GM23248 (cell line): Measurements from ENCODE around the gene ARHGAP26. TPM values are rescaled to one million over a fixed set of nuclear protein-coding genes. Genes with fewer than 3 reads are reported as not detected.
A peak's percentile ranks its signal among the peaks of the same experiment; 100 is the strongest.

ENCODE experiments used
- DNase-seq: peaks from one replicate; pipeline ENCODE4 v3.0.0-alpha.2; 2015
- H2AFZ ChIP-seq: fragments of 200-600 bp; sonication (generic); 2 replicates; pipeline ENCODE4 v1.6.1; 2016; ENCODE audit warnings: antibody characterized with exemption
- H3F3A ChIP-seq: fragments of 200-600 bp; sonication (generic); 2 replicates; pipeline ENCODE4 v1.6.1; 2016; ENCODE audit warnings: mild to moderate bottlenecking, antibody characterized with exemption, mixed run types; ENCODE audit not compliant: insufficient read depth
- H3K27ac ChIP-seq: fragments of 200-600 bp; sonication (generic); 2 replicates; pipeline ENCODE4 v1.5.1; 2016; ENCODE audit warnings: mild to moderate bottlenecking
- H3K27me3 ChIP-seq: fragments of 200-600 bp; sonication (generic); replicated peaks from 2 replicates; pipeline ENCODE4 v1.6.1; 2016; ENCODE audit warnings: mild to moderate bottlenecking; ENCODE audit not compliant: insufficient read depth
- H3K36me3 ChIP-seq: fragments of 200-600 bp; sonication (generic); 2 replicates; pipeline ENCODE4 v1.6.1; 2016; ENCODE audit warnings: low read depth, mild to moderate bottlenecking
- H3K4me1 ChIP-seq: fragments of 200-600 bp; sonication (generic); 2 replicates; pipeline ENCODE4 v1.6.1; 2016; ENCODE audit warnings: mild to moderate bottlenecking; ENCODE audit not compliant: insufficient read depth
- H3K4me2 ChIP-seq: fragments of 200-600 bp; sonication (generic); one replicate; pipeline ENCODE4 v1.6.1; 2016; ENCODE audit warnings: mild to moderate bottlenecking; ENCODE audit not compliant: unreplicated experiment
- H3K4me3 ChIP-seq: fragments of 200-600 bp; sonication (generic); 2 replicates; pipeline ENCODE4 v1.5.1; 2016; ENCODE audit warnings: mild to moderate bottlenecking
- H3K79me2 ChIP-seq: fragments of 200-600 bp; sonication (generic); 2 replicates; pipeline ENCODE4 v1.6.1; 2016; ENCODE audit warnings: mild to moderate bottlenecking; ENCODE audit not compliant: insufficient read depth
- H3K9ac ChIP-seq: fragments of 200-600 bp; sonication (generic); 2 replicates; pipeline ENCODE4 v1.6.1; 2016; ENCODE audit warnings: mild to moderate bottlenecking
- H3K9me2 ChIP-seq: fragments of 200-600 bp; sonication (generic); 2 replicates; pipeline ENCODE4 v1.6.1; 2016; ENCODE audit warnings: mixed run types, mild to moderate bottlenecking, moderate library complexity; ENCODE audit not compliant: insufficient read depth
- H3K9me3 ChIP-seq: fragments of 200-600 bp; sonication (generic); one replicate; pipeline ENCODE4 v1.6.1; 2017; ENCODE audit warnings: low read depth
- H4K20me1 ChIP-seq: fragments of 200-600 bp; sonication (generic); 2 replicates; pipeline ENCODE4 v1.6.0; 2016; ENCODE audit not compliant: insufficient read depth
- EZH2 ChIP-seq: fragments of 200-600 bp; sonication (generic); IDR thresholded peaks from 2 replicates; pipeline ENCODE4 v1.6.1; 2018; ENCODE audit warnings: antibody characterized with exemption, mild to moderate bottlenecking; ENCODE audit not compliant: insufficient read depth, poor library complexity, severe bottlenecking
- EZH2phosphoT487 ChIP-seq: fragments of 200-600 bp; sonication (generic); IDR thresholded peaks from 2 replicates; pipeline ENCODE4 v1.6.1; 2018; ENCODE audit warnings: antibody characterized with exemption, moderate library complexity, mild to moderate bottlenecking, low read depth; ENCODE audit not compliant: insufficient read depth
- WGBS, 2 experiments: methylation state at CpG; one replicate each; pipeline ENCODE4 v1.1.6; 2015 to 2017; ENCODE audit warnings: low lambda C conversion rate in 2 of 2, low coverage in 1 of 2; ENCODE audit errors: missing lambda C conversion rate in 2 of 2; 5-methylcytosine and 5-hydroxymethylcytosine counted together
- in situ Hi-C: fragments of 300-500 bp; cut with MboI; formaldehyde crosslinking; loops from 2 replicates; pipeline ENCODE4 v1.15.0; 2020
- polyA plus RNA-seq: library from polyadenylated mRNA; unstranded; fragments of >200 nt; fragmentation: Nextera tagmentation; extraction: Ambion mirVana; gene quantifications from 2 replicates; pipeline ENCODE4 v1.2.1, GENCODE V29; 2016
- total RNA-seq: library from RNA; depleted of rRNA; stranded (reverse); fragments of >200 nt; shearing (Covaris generic); gene quantifications from 2 replicates; pipeline ENCODE4 v1.2.3, GENCODE V29; 2014

Gene ARHGAP26
- total and polyA plus RNA-seq, 2 experiments from 2014 or later, result 1.6 to 1.7 TPM

DNA sequence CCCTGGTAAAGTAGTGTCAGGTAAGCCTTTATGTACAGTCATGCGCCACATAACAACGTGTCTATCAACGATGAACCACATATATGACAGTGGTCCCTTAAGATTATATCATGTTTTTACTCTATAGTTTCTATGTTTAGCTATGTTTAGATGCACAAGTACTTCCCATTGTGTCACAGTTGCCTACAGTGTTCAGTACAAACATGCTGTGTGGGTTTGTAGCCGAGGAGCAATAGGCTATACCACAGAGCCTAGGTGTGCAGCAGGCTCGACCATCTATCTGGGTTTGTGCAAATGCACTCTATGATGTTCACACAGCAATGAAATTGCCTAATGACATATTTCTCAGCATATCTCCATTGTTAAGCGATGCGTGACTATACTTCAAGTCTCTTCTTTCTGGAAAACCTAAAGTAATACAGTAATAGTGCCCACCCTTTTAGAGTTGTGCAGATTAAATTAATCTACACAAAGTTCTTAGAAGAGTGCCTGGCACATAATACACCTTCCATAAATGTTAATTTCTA is 295.9 kb downstream of the ARHGAP26 start:
- peak overlapping the region; percentile 47; the same call in 1 of the 2 replicates for H3K9ac ChIP-seq

DNA sequence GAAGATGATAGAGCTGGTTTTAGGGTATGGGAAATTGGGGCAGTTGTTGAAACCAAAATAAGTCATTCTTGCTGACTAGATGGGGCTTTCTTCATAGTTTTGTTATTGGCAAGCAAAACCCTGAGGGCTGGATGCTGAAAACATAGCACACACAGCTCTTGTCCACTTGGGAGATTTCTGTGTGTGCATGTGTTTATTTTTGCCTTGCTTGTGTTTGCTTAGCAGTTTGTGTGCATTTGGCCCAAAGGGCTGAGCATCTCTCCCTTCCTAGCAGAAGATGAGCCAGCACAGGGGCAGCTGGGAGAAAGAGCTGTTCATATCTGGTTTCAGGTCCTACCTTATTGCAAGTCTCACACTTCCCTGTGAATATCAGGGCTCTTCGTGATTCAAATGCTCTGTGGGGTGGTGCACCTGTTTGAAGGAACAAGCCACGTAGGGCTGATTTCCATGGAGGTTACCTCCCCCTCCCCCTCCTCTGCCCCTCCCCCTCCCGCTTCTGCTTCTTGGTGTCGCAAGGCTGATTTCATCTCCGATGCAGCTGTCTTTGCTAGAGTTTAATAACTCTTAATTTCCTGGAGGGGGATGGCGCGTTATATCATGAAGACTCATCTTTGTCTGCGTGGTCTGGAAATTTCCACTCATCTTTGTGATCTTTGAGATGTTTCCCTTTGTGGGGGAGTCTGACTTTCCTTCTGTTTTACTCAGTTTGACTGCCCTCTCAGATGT is 296.5 kb downstream of the ARHGAP26 start:
- WGBS, 2 experiments, result 47 to 57% methylated on average over 8 of the region's 8 CpGs
- Histone ChIP-seq H3K9ac (no peak overlapping the region), H3K9me3 (no peaks in the 10 kb centered on the region), H3K4me3 (no peak overlapping the region), H2AFZ (no peak overlapping the region), H3K27me3 (no peaks in the 10 kb centered on the region), H3K27ac (no peak overlapping the region), H3K4me2 (peak overlapping the region; percentile 35), H3K79me2 (no peaks in the 10 kb centered on the region), H3K9me2 (no peaks in the 10 kb centered on the region), H4K20me1 (no peaks in the 10 kb centered on the region), H3F3A (peaks cover 42% of the 10 kb centered on the region), H3K4me1 (peaks cover 51% of the 10 kb centered on the region), H3K36me3 (no peaks in the 10 kb centered on the region)
- TF ChIP-seq EZH2phosphoT487, result no peak
- no peak for TF ChIP-seq EZH2
- in situ Hi-C loops, result no loop called here
- peak; percentile 61 for DNase-seq

More for the DNA sequence above, 295.9 kb downstream of the ARHGAP26 start:
- H2AFZ ChIP-seq, result no peak overlapping the region
- H3K79me2 ChIP-seq, result no peaks in the 10 kb centered on the region
- no peaks in the 10 kb centered on the region for H3K36me3 ChIP-seq
- 98 to 99% methylated on average over 7 of the region's 7 CpGs for WGBS, 2 experiments
- peak overlapping the region; percentile 77 for H3K27ac ChIP-seq
- H3K27me3 ChIP-seq, result no peaks in the 10 kb centered on the region
- no peaks in the 10 kb centered on the region for H4K20me1 ChIP-seq
- no peak for TF ChIP-seq EZH2phosphoT487
- TF ChIP-seq EZH2, result no peak
- in situ Hi-C loops, result no loop called here
- peaks cover 49% of the 10 kb centered on the region for H3F3A ChIP-seq
- H3K4me3 ChIP-seq, result no peak overlapping the region
- no peak for DNase-seq
- H3K9me3 ChIP-seq, result no peaks in the 10 kb centered on the region
- peaks cover 56% of the 10 kb centered on the region for H3K4me1 ChIP-seq
- H3K4me2 ChIP-seq, result peak overlapping the region; percentile 30
- H3K9me2 ChIP-seq, result no peaks in the 10 kb centered on the region

DNA sequence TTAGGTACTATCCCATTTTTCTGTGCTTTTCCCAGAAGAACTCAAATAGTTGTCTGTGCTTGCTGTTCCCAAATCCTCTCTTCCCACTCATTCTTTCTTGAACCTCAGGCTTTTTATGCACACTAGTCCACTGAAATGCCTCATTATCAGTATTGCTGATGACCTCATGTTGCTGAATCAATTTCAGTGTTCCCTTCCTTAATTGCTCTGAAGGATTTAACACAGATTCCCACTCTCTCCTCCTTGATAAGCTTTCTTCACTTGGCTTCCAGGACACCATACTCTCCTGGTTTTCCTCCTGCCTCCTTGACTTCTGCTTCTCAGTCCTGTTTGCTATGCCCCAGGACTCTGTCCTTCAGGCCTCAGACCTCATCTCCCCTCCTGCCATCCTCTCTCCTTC is 298.5 kb downstream of the ARHGAP26 start:
- Histone ChIP-seq H3K9me2 (no peaks in the 10 kb centered on the region), H3K79me2 (no peaks in the 10 kb centered on the region), H4K20me1 (no peaks in the 10 kb centered on the region), H3K4me1 (peaks cover 34% of the 10 kb centered on the region), H2AFZ (no peak overlapping the region), H3K9me3 (no peaks in the 10 kb centered on the region), H3K9ac (no peak overlapping the region), H3K4me3 (no peak overlapping the region), H3F3A (peaks cover 24% of the 10 kb centered on the region), H3K27ac (no peak overlapping the region), H3K27me3 (no peaks in the 10 kb centered on the region), H3K4me2 (no peak overlapping the region), H3K36me3 (no peaks in the 10 kb centered on the region)
- no peak for TF ChIP-seq EZH2
- TF ChIP-seq EZH2phosphoT487, result no peak
- in situ Hi-C loops, result no loop called here
- DNase-seq, result no peak

DNA sequence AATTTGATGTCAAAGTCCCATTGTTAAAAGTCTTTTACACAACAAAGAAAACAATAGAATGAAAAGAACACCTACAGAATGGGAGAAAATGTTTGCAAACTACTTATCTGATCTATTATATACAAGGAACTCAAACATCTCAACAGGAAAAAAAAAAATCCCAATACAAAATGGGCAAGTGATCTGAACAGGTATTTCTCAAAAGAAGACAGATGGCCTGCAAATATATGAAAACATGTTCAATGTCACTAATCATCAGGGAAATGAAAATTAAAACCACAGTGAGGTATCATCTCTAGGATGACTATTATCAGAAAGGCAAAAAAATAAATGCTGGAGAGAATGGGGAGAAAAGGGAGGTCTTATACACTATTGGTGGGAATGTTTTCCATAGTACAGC is 301.8 kb downstream of the ARHGAP26 start:
- H3K9me3 ChIP-seq, result no peaks in the 10 kb centered on the region
- H2AFZ ChIP-seq, result no peak overlapping the region
- H3K4me1 ChIP-seq, result peaks cover 7% of the 10 kb centered on the region
- no peaks in the 10 kb centered on the region for H3K79me2 ChIP-seq
- 0 out of 2 replicates have a peak, but pooled peaks cover 4% of the 10 kb centered on the region for H3F3A ChIP-seq
- H3K36me3 ChIP-seq, result no peaks in the 10 kb centered on the region
- H3K9ac ChIP-seq, result no peak overlapping the region
- no peak for DNase-seq
- H3K4me2 ChIP-seq, result no peak overlapping the region
- no peak overlapping the region for H3K27ac ChIP-seq
- no peaks in the 10 kb centered on the region for H4K20me1 ChIP-seq
- TF ChIP-seq EZH2phosphoT487, result no peak
- no peak for TF ChIP-seq EZH2
- no peaks in the 10 kb centered on the region for H3K27me3 ChIP-seq
- in situ Hi-C loops, result no loop called here
- H3K4me3 ChIP-seq, result no peak overlapping the region
- no peaks in the 10 kb centered on the region for H3K9me2 ChIP-seq
